Muscle of back (tissue), 10 donors: ENCODE measurements around the gene COPG1. TPM values are rescaled to one million over a fixed set of nuclear protein-coding genes. Genes with fewer than 3 reads are reported as not detected.

Experiments
- polyA plus RNA-seq, 10 donors: library from polyadenylated mRNA; unstranded; fragments of 120-200 nt; gene quantifications; one replicate each; pipeline ENCODE4 v1.2.1, GENCODE V29; 2013; ENCODE audit not compliant: insufficient read length in 10 of 10

COPG1 gene
- polyA plus RNA-seq, 10 donors: 103 to 143 (median 112) TPM

Other genes starting within 250 kb of the COPG1 start
- 1 to 10 TPM in 8 of 10 donors, under 1 TPM in 2; 0.79 to 1.6 (median 1.3) TPM for gene EFCC1, start 248.3 kb upstream of the COPG1 start, polyA plus RNA-seq
- gene GP9, start 188.8 kb upstream of the COPG1 start, polyA plus RNA-seq: under 1 TPM in 7 of 10 donors, not detected in 3; 0.24 to 0.59 (median 0.36) TPM
- 1 to 10 TPM in 9 of 10 donors, under 1 TPM in 1; 0.78 to 3.6 (median 3.1) TPM for gene RAB43, start 127.8 kb upstream of the COPG1 start, polyA plus RNA-seq
- gene ISY1, start 88.5 kb upstream of the COPG1 start, polyA plus RNA-seq: 10 to 100 TPM; 29.9 to 45.3 (median 36.3) TPM
- 100 to 1,000 TPM; 298 to 344 (median 319) TPM for gene CNBP, start 65.7 kb upstream of the COPG1 start, polyA plus RNA-seq
- gene HMCES, start 29.3 kb downstream of the COPG1 start, polyA plus RNA-seq: 10 to 100 TPM; 20.5 to 28.9 (median 24.2) TPM
- gene EFCAB12, start 179.0 kb downstream of the COPG1 start, polyA plus RNA-seq: under 1 TPM; 0.07 to 0.59 (median 0.13) TPM
- gene MBD4, start 190.3 kb downstream of the COPG1 start, polyA plus RNA-seq: 10 to 100 TPM; 22.6 to 30.5 (median 27.6) TPM
- 10 to 100 TPM; 19.7 to 45.8 (median 31.7) TPM for gene IFT122, start 190.6 kb downstream of the COPG1 start, polyA plus RNA-seq